Left lung (tissue), 10 donors: ENCODE data around the gene B3GAT1. TPM values are rescaled to one million over a fixed set of nuclear protein-coding genes. Genes with fewer than 3 reads are reported as not detected.
"Not testable (repeated sequence)": the region's sequence is repeated elsewhere in the genome, so short reads cannot be mapped to it uniquely, and the experiment has no call there.

ENCODE experiments used
- ATAC-seq: fragments of 200-7000 bp; cut with Tn5 transposase; one replicate; pipeline ENCODE4 v1.9.1; 2020; ENCODE audit warnings: moderate library complexity
- DNase-seq, 4 donors: peaks; one replicate each; pipeline ENCODE4 v3.0.0-alpha.2; 2013 to 2020
- H3K27ac ChIP-seq, 2 donors: fragments of 200-600 bp; sonication (generic) in 1 of 2; one replicate each; pipeline versions ENCODE4 v1.5.0 to v1.8.0; 2020 to 2021
- H3K27me3 ChIP-seq, 2 donors: fragments of 200-600 bp; sonication (generic) in 1 of 2; one replicate each; pipeline versions ENCODE4 v1.5.0 to v1.8.0; 2020 to 2021
- H3K36me3 ChIP-seq, 2 donors: fragments of 200-600 bp; sonication (generic) in 1 of 2; one replicate each; pipeline versions ENCODE4 v1.5.0 to v1.8.0; 2020 to 2021
- H3K4me1 ChIP-seq, 2 donors: fragments of 200-600 bp; one replicate each; pipeline ENCODE4 v1.8.0; 2021
- H3K4me3 ChIP-seq, 2 donors: fragments of 200-600 bp; sonication (generic) in 1 of 2; one replicate each; pipeline versions ENCODE4 v1.5.0 to v1.8.0; 2020 to 2021; ENCODE audit warnings: mild to moderate bottlenecking in 1 of 2
- H3K9me3 ChIP-seq, 2 donors: fragments of 200-600 bp; sonication (generic) in 1 of 2; one replicate each; pipeline versions ENCODE4 v1.5.0 to v1.8.0; 2020 to 2021
- intact Hi-C, 2 donors: fragments of 100-400 bp; cut with DNase I; formaldehyde crosslinking; loops; one replicate each; pipeline versions ENCODE4 v1.11.2 to v1.14.2; 2022
- polyA plus RNA-seq, 6 donors: library from polyadenylated mRNA; unstranded; fragments of 120-200 nt; gene quantifications; one replicate each; pipeline ENCODE4 v1.2.1, GENCODE V29; 2013; ENCODE audit not compliant: insufficient read length in 6 of 6
- total RNA-seq, 2 donors: library from RNA; stranded (reverse); fragmentation: NEBNext Ultra II Directional; extraction: Animal tissue kit (Norgen Biotek cat#: 25700); gene quantifications; one replicate each; pipeline ENCODE4 v1.2.1, GENCODE V29; 2021
- TF ChIP-seq, protein P1 (sequence below), 2 donors: fragments of 200-600 bp; sonication (generic) in 1 of 2; IDR thresholded peaks; one replicate each; pipeline versions ENCODE4 v1.5.0 to v1.8.0; 2021; ENCODE audit warnings: antibody characterized with exemption in 2 of 2
- donor health status: DM: no; HTN: yes; CAD: no.
- donor health status: DM: no; HTN: no; CAD: no.

Gene B3GAT1
- total and polyA plus RNA-seq, 8 donors: 0.30 to 0.99 (median 0.48) TPM

DNA sequence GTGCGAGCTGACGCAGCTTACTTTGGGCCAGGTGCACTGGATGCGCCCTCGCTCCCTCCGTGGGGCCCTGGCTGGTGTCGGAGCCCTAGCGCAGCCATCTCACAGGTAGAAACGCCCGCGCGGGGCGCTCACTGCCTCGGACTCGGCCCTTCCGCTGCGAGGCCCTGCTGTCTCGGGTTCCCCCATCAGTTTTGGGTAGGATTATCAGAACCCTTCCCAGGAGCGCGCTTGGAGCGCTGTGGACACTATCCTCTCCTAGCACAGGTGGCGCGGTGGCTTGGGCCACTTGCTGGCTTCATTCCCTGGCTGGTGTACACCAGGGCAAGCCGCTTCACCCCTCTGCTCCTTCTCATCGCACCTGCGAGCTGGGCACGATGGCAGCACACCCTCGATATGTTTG lies 35.7 kb upstream of the B3GAT1 start:
- Histone ChIP-seq H3K4me1 (no peaks in the 10 kb centered on the region), H3K27me3 (peaks cover 0 to 12% of the 10 kb centered on the region in 2 donors), H3K27ac (no peak overlapping the region), H3K36me3 (no peaks in the 10 kb centered on the region), H3K4me3 (no peak overlapping the region), H3K9me3 (peaks cover 0 to 4% of the 10 kb centered on the region in 2 donors)
- DNase-seq (no peak), ATAC-seq (no peak)
- TF ChIP-seq, protein P1, sequence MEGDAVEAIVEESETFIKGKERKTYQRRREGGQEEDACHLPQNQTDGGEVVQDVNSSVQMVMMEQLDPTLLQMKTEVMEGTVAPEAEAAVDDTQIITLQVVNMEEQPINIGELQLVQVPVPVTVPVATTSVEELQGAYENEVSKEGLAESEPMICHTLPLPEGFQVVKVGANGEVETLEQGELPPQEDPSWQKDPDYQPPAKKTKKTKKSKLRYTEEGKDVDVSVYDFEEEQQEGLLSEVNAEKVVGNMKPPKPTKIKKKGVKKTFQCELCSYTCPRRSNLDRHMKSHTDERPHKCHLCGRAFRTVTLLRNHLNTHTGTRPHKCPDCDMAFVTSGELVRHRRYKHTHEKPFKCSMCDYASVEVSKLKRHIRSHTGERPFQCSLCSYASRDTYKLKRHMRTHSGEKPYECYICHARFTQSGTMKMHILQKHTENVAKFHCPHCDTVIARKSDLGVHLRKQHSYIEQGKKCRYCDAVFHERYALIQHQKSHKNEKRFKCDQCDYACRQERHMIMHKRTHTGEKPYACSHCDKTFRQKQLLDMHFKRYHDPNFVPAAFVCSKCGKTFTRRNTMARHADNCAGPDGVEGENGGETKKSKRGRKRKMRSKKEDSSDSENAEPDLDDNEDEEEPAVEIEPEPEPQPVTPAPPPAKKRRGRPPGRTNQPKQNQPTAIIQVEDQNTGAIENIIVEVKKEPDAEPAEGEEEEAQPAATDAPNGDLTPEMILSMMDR (IDR thresholded peaks at IDR 0.05): no peak
- intact Hi-C loops: no loop called here

DNA sequence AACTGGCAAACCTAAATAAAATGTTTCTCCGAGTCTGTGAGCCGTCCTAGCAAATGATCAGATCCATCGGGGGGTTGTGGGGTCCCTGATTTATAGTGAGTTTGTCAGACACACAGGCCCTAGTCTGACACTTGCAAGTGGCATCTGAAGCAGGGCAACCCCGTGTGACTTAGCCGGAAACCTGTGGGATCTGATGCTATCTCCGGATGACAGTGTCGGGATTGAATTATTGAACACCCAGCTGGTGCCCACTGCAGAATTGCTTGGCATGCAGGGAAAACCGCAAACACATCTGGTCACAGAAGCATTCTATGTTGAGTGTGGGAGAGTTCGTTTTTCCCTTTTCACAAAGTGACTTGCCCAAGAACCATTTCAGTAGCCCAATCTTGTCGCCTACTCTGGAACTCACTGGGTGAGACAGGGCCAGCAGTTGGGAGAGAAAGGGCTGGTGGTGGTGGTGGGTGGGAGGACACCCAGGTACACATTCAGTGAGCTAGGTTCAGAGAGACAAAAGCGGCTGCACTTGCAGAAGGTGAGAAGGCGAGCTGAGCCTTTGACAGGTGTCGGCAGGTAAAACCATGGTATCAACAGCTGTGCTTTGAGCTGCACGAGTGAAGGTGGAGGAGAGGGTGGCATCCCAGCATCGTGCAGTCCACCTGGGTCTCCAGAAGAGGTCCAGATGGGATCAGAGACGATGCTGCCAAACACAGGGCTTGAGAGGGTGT lies 33.7 kb upstream of the B3GAT1 start:
- Histone ChIP-seq H3K4me1 (no peaks in the 10 kb centered on the region), H3K4me3 (no peak overlapping the region), H3K36me3 (no peaks in the 10 kb centered on the region), H3K27me3 (peaks cover 0 to 20% of the 10 kb centered on the region in 2 donors), H3K27ac (no peak overlapping the region), H3K9me3 (no peaks in the 10 kb centered on the region)
- ATAC-seq (no peak), DNase-seq (no peak)
- intact Hi-C loops: no loop called here
- TF ChIP-seq, protein P1 (IDR thresholded peaks at IDR 0.05): no peak

DNA sequence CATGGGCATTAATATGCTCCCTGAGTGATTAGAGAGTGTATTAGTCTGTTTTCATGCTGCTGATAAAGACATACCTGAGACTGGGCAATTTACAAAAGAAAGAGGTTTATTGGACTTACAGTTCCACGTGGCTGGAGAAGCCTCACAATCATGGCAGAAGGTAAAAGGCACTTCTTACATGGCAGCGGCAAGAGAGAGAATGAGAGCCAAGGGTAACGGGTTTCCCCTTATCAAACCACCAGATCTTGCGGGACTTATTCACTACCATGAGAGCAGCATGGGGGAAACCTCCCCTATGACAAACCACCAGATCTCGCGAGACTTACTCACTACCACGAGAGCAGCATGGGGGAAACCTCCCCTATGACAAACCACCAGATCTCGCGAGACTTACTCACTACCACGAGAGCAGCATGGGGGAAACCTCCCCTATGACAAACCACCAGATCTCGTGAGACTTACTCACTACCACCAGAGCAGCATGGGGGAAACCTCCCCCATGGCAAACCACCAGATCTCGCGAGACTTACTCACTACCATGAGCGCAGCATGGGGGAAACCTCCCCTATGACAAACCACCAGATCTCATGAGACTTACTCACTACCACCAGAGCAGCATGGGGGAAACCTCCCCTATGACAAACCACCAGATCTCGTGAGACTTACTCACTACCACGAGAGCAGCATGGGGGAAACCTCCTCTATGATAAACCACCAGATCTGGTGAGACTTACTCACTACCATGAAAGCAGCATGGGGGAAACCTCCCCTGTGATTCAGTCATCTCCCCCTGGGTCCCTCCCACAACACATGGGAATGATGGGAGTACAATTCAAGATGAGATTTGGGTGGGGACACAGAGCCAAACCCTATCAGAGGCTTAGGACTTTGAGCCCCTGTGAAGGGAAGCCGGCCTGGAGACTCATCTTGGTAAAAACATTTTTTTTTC lies 32.4 kb upstream of the B3GAT1 start:
- DNase-seq, intact Hi-C loops, H3K4me1 ChIP-seq, H3K4me3 ChIP-seq, H3K27ac ChIP-seq, H3K36me3 ChIP-seq, H3K9me3 ChIP-seq, ATAC-seq: not testable (repeated sequence)
- H3K27me3 ChIP-seq: peaks cover 0 to 21% of the 10 kb centered on the region in 2 donors

DNA sequence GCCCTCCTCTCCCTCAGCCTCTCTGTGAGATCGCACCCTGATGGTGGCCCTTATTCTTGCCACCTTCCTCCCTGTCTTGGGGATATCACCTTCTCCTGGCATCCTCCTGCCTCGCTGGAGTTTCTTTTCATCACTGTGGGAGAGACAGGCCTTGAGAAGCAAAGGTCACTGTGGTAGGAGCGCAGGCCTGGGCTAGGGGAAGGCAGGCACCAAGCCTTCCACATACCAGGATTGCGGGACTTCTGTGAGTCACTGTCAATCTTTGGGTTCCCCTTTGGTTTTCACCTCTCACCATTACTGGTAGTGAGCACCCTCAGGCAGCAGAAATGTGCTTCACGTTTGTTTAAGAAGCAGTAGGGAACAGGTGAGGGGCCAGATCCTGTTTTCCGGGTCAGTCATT lies 31.2 kb upstream of the B3GAT1 start:
- ATAC-seq (no peak), DNase-seq (no peak)
- Histone ChIP-seq H3K4me3 (no peak overlapping the region), H3K27me3 (peaks cover 0 to 32% of the 10 kb centered on the region in 2 donors), H3K4me1 (no peaks in the 10 kb centered on the region), H3K9me3 (no peaks in the 10 kb centered on the region), H3K27ac (no peak overlapping the region), H3K36me3 (no peaks in the 10 kb centered on the region)
- TF ChIP-seq, protein P1 (IDR thresholded peaks at IDR 0.05): no peak
- intact Hi-C loops: no loop called here

DNA sequence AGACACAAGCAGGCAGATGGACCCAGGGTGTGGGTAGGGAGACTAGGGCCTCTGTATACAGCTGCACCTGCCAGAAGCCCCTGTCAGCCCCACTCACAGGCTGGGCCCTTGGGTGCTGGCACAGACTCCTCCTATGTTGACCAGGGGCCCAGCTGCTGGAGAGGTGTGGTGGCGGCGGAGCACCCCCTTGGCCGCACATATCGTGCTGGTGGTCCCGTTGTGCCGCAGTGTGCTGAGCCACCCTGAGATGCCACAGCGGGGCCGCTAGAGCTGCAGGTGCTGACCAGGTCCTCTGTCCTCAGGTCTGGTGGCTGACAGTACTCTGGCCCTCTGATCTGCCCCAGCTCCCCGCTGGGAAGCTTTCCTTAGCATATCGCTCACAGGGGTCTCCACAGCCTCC lies 30.2 kb upstream of the B3GAT1 start:
- intact Hi-C loops: no loop called here
- Histone ChIP-seq H3K4me1 (no peaks in the 10 kb centered on the region), H3K4me3 (no peak overlapping the region), H3K9me3 (no peaks in the 10 kb centered on the region), H3K27ac (no peak overlapping the region), H3K27me3 (peaks cover 0 to 31% of the 10 kb centered on the region in 2 donors), H3K36me3 (no peaks in the 10 kb centered on the region)
- DNase-seq: no peak
- TF ChIP-seq, protein P1 (IDR thresholded peaks at IDR 0.05): no peak
- ATAC-seq: no peak
